ENCODE data around the gene BAG1. TPM values are rescaled to one million over a fixed set of nuclear protein-coding genes. Genes with fewer than 3 reads are reported as not detected.
A peak's percentile ranks its signal among the peaks of the same experiment; 100 is the strongest.

BAG1 gene
- total and polyA plus RNA-seq, 2 experiments from 2014 or later: 248 to 270 TPM

DNA sequence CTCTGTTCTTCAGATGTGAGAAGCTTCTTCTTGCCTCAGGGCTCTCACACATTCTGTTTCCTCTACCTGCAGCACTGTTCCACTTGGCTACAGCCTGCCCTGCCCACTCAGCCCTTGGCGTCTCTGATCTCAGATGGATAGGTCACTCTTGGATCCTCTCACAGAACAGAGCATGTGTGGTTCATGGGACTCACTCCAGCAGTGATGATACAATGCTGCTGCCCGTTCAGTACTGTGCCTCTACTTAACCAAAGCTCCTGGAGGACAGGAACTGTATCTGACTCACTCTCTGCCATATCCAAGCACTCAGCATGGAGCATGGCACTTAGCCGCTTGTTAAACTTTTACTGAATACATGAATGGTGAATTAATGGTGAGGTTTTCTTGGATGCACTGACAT lies 27.9 kb downstream of the BAG1 start:
- Histone ChIP-seq H3K27ac (no peak overlapping the region), H3K36me3 (no peaks in the 10 kb centered on the region), H3K27me3 (no peaks in the 10 kb centered on the region), H3K9me3 (ENCODE audit: low read depth) (no peaks in the 10 kb centered on the region), H3K4me3 (no peak overlapping the region), H3K4me1 (ENCODE audit: low read depth) (peaks cover 11% of the 10 kb centered on the region)
- TF ChIP-seq, protein P1, sequence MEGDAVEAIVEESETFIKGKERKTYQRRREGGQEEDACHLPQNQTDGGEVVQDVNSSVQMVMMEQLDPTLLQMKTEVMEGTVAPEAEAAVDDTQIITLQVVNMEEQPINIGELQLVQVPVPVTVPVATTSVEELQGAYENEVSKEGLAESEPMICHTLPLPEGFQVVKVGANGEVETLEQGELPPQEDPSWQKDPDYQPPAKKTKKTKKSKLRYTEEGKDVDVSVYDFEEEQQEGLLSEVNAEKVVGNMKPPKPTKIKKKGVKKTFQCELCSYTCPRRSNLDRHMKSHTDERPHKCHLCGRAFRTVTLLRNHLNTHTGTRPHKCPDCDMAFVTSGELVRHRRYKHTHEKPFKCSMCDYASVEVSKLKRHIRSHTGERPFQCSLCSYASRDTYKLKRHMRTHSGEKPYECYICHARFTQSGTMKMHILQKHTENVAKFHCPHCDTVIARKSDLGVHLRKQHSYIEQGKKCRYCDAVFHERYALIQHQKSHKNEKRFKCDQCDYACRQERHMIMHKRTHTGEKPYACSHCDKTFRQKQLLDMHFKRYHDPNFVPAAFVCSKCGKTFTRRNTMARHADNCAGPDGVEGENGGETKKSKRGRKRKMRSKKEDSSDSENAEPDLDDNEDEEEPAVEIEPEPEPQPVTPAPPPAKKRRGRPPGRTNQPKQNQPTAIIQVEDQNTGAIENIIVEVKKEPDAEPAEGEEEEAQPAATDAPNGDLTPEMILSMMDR (IDR thresholded peaks at IDR 0.05; ENCODE audit: low read depth, low read length): no peak
- DNase-seq (ENCODE audit: low read depth in 1 of 2, low spot score in 1 of 2): no peak

GRCh38 chr9:33234511-33235467 lies 29.7 kb downstream of the BAG1 start:
- no peaks in the 10 kb centered on the region for H3K9me3 ChIP-seq (ENCODE audit: low read depth)
- no peaks in the 10 kb centered on the region for H3K27me3 ChIP-seq
- no peak overlapping the region for H3K4me3 ChIP-seq
- H3K27ac ChIP-seq: no peak overlapping the region
- TF ChIP-seq, protein P1 (IDR thresholded peaks at IDR 0.05; ENCODE audit: low read depth, low read length): no peak
- H3K4me1 ChIP-seq (ENCODE audit: low read depth): peaks cover 5% of the 10 kb centered on the region
- no peak for DNase-seq (ENCODE audit: low read depth in 1 of 2, low spot score in 1 of 2)
- no peaks in the 10 kb centered on the region for H3K36me3 ChIP-seq

DNA sequence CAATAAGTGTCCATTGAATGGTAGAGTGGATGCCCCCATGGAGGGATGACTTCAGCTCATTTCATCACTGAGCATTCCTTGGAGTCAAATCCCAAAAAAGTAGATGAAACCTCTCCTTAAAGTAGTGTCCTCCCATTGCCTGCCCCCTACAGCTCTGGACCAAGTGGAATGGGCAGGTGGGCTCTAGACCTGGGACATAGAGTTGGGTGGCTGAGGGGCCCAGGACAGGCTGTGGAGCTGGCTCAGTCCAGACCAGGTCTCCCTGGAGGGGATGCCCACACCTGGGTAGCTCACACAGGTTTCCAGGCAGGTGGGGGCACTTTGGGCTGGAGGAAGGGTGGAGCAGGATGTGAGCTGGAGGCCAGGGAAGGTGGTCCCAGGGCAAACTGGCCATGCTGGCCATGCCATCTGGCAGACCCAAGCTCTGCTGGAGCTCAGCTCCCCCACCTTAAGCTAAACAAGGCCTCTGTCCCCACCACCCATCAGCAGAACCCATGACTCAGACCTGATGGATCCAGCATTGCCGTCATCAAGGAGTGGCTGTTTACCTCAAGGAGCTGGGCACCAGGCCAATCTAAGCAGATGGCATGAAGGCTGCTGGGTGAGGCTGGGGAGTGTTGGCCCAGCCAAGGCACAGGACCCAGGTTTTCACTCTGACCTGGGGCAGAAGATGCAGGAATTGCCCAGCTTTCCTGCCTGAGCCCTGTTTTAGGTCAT lies 30.7 kb downstream of the BAG1 start:
- Histone ChIP-seq H3K4me1 (ENCODE audit: low read depth) (no peaks in the 10 kb centered on the region), H3K4me3 (no peak overlapping the region), H3K27ac (no peak overlapping the region), H3K36me3 (no peaks in the 10 kb centered on the region), H3K27me3 (no peaks in the 10 kb centered on the region), H3K9me3 (ENCODE audit: low read depth) (no peaks in the 10 kb centered on the region)
- TF ChIP-seq, protein P1 (IDR thresholded peaks at IDR 0.05; ENCODE audit: low read depth, low read length): no peak
- peak in 1 of 2 donors; percentile 79 for DNase-seq (ENCODE audit: low read depth in 1 of 2, low spot score in 1 of 2)

- Histone ChIP-seq H3K27ac (no peak overlapping the region), H3K9me3 (ENCODE audit: low read depth) (no peaks in the 10 kb centered on the region), H3K27me3 (no peaks in the 10 kb centered on the region), H3K4me3 (no peak overlapping the region), H3K4me1 (ENCODE audit: low read depth) (no peaks in the 10 kb centered on the region), H3K36me3 (no peaks in the 10 kb centered on the region)
- no peak for DNase-seq (ENCODE audit: low read depth in 1 of 2, low spot score in 1 of 2)
- TF ChIP-seq, protein P1 (IDR thresholded peaks at IDR 0.05; ENCODE audit: low read depth, low read length): no peak
Measured at GRCh38 chr9:33232815-33233214, 31.7 kb downstream of the BAG1 start.

DNA sequence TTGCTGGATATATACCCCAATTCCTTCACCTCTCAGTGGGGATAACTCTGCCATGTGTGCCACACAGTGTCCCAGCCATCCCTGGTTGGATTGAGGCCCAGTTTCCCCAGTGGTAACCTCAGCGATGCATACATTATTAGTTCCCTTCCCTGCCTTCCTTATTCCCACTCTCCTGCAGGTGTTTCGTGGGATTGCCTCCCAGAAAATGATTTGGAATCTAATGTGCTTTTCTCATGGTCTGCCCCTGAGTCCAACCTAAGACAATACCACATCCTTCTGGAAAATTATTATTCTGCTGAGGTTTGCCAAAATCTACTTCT lies 32.9 kb downstream of the BAG1 start:
- Histone ChIP-seq H3K9me3 (ENCODE audit: low read depth) (no peaks in the 10 kb centered on the region), H3K27ac (no peak overlapping the region), H3K4me1 (ENCODE audit: low read depth) (no peaks in the 10 kb centered on the region), H3K4me3 (no peak overlapping the region), H3K27me3 (no peaks in the 10 kb centered on the region), H3K36me3 (no peaks in the 10 kb centered on the region)
- TF ChIP-seq, protein P1 (IDR thresholded peaks at IDR 0.05; ENCODE audit: low read depth, low read length): no peak
- no peak for DNase-seq (ENCODE audit: low read depth in 1 of 2, low spot score in 1 of 2)

Data from cardiac muscle cell (in vitro differentiated cells and primary cell).